Keratinocyte (primary cell): ENCODE data around the gene TOMM40.
"Not testable (repeated sequence)": the region's sequence is repeated elsewhere in the genome, so short reads cannot be mapped to it uniquely, and the experiment has no call there.

Experiments
- EZH2 ChIP-seq: IDR thresholded peaks from one replicate; pipeline ENCODE4 v1.6.1; 2012; ENCODE audit warnings: inconsistent platforms, mild to moderate bottlenecking, low read length, moderate library complexity
- TF ChIP-seq, protein P1 (sequence below), 3 experiments: IDR thresholded peaks in 1 of 3; conservative IDR thresholded peaks in 1 of 3; optimal IDR thresholded peaks in 1 of 3; 2 replicates in 2 of 3; 3 replicates in 1 of 3; pipeline versions ENCODE3 to v1.5.1; 2011; ENCODE audit warnings: low read length in 3 of 3, mild to moderate bottlenecking in 3 of 3, moderate library complexity in 2 of 3, control low read depth in 1 of 3, inconsistent platforms in 1 of 3; ENCODE audit not compliant: insufficient read depth in 2 of 3; ENCODE audit errors: extremely low read depth in 1 of 3

DNA sequence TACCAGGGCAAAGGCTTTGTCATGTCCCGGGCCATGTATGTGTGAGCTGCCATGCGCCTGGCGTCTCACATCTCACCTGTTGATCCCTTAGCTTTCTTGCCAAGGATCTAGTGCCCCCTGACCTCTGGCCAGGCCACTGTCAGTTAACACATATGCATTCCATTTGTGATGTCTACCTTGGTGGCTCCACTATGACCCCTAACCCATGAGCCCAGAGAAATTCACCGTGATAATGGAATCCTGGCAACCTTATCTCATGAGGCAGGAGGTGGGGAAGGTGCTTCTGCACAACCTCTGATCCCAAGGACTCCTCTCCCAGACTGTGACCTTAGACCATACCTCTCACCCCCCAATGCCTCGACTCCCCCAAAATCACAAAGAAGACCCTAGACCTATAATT is 2.7 kb upstream of the TOMM40 start:
- TF ChIP-seq, protein P1, sequence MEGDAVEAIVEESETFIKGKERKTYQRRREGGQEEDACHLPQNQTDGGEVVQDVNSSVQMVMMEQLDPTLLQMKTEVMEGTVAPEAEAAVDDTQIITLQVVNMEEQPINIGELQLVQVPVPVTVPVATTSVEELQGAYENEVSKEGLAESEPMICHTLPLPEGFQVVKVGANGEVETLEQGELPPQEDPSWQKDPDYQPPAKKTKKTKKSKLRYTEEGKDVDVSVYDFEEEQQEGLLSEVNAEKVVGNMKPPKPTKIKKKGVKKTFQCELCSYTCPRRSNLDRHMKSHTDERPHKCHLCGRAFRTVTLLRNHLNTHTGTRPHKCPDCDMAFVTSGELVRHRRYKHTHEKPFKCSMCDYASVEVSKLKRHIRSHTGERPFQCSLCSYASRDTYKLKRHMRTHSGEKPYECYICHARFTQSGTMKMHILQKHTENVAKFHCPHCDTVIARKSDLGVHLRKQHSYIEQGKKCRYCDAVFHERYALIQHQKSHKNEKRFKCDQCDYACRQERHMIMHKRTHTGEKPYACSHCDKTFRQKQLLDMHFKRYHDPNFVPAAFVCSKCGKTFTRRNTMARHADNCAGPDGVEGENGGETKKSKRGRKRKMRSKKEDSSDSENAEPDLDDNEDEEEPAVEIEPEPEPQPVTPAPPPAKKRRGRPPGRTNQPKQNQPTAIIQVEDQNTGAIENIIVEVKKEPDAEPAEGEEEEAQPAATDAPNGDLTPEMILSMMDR (optimal IDR thresholded peaks at IDR 0.05 in 1 of 3, IDR thresholded peaks at IDR 0.05 in 1 of 3, conservative IDR thresholded peaks at IDR 0.05 in 1 of 3; ENCODE audit: extremely low read depth in 1 of 3, insufficient read depth in 2 of 3, low read length in 3 of 3) = not testable (repeated sequence)
- not testable (repeated sequence) for TF ChIP-seq EZH2
